CD14-positive monocyte (primary cell): Measurements from ENCODE around the gene IKZF1. TPM values are rescaled to one million over a fixed set of nuclear protein-coding genes. Genes with fewer than 3 reads are reported as not detected.

ENCODE experiments used
- DNase-seq, 3 donors: peaks; one replicate each; pipeline ENCODE4 v3.0.0-alpha.2; 2011 to 2022
- H2AFZ ChIP-seq: 2 replicates; pipeline ENCODE4 v1.6.0; 2012; ENCODE audit warnings: mild to moderate bottlenecking, low read depth, low read length, inconsistent platforms; ENCODE audit not compliant: insufficient read depth, poor library complexity, severe bottlenecking
- H3K27ac ChIP-seq, 2 donors: 1 replicate in 1 of 2; 2 replicates in 1 of 2; pipeline ENCODE4 v1.5.1; 2012 to 2013; ENCODE audit warnings: low read length in 2 of 2, control low read depth in 1 of 2, inconsistent platforms in 1 of 2, low read depth in 1 of 2, mild to moderate bottlenecking in 1 of 2
- H3K27me3 ChIP-seq, 2 donors: one replicate each; pipeline versions ENCODE4 v1.6.0 to v1.6.1; 2011 to 2013; ENCODE audit warnings: low read length in 2 of 2; ENCODE audit not compliant: control insufficient read depth in 2 of 2, insufficient read depth in 2 of 2
- H3K36me3 ChIP-seq, 2 donors: replicated peaks in 1 of 2; 1 replicate in 1 of 2; 2 replicates in 1 of 2; pipeline versions ENCODE4 v1.5.1 to v1.6.1; 2012 to 2013; ENCODE audit warnings: low read length in 2 of 2, control low read depth in 1 of 2, inconsistent platforms in 1 of 2, mild to moderate bottlenecking in 1 of 2; ENCODE audit not compliant: insufficient read depth in 2 of 2, control insufficient read depth in 1 of 2
- H3K4me1 ChIP-seq, 2 donors: 1 replicate in 1 of 2; 2 replicates in 1 of 2; pipeline versions ENCODE4 v1.5.1 to v1.6.1; 2012 to 2013; ENCODE audit warnings: low read length in 2 of 2, control low read depth in 1 of 2, inconsistent platforms in 1 of 2, mild to moderate bottlenecking in 1 of 2, moderate library complexity in 1 of 2; ENCODE audit not compliant: insufficient read depth in 2 of 2, control insufficient read depth in 1 of 2
- H3K4me2 ChIP-seq: replicated peaks from 2 replicates; pipeline ENCODE3; 2012; ENCODE audit warnings: low read length, moderate library complexity, mild to moderate bottlenecking; ENCODE audit not compliant: poor library complexity, severe bottlenecking; ENCODE audit errors: extremely low read depth
- H3K4me3 ChIP-seq, 3 experiments: fragments of 200-600 bp in 1 of 3; sonication (generic) in 1 of 3; replicated peaks in 1 of 3; 1 replicate in 2 of 3; 2 replicates in 1 of 3; pipeline ENCODE4 v1.5.1; 2011 to 2013; ENCODE audit warnings: low read length in 3 of 3, mild to moderate bottlenecking in 3 of 3, control low read depth in 2 of 3, low read depth in 2 of 3, inconsistent platforms in 1 of 3, moderate library complexity in 1 of 3
- H3K79me2 ChIP-seq: 2 replicates; pipeline ENCODE4 v1.6.0; 2012; ENCODE audit warnings: mild to moderate bottlenecking, control low read depth, inconsistent platforms, low read length, moderate library complexity; ENCODE audit not compliant: insufficient read depth
- H3K9ac ChIP-seq: 2 replicates; pipeline ENCODE4 v1.6.0; 2017; ENCODE audit warnings: low read length, mild to moderate bottlenecking; ENCODE audit not compliant: insufficient read depth, poor library complexity, severe bottlenecking
- H3K9me3 ChIP-seq, 2 donors: replicated peaks in 1 of 2; 1 replicate in 1 of 2; 2 replicates in 1 of 2; pipeline versions ENCODE4 v1.5.1 to v1.6.1; 2012 to 2013; ENCODE audit warnings: low read length in 2 of 2, control low read depth in 1 of 2; ENCODE audit not compliant: control insufficient read depth in 1 of 2, insufficient read depth in 1 of 2
- H4K20me1 ChIP-seq: 2 replicates; pipeline ENCODE4 v1.6.0; 2012; ENCODE audit warnings: mild to moderate bottlenecking, low read length, control low read depth, moderate library complexity; ENCODE audit not compliant: insufficient read depth
- H3K27ac Mint-ChIP-seq, 7 donors: one replicate each; pipeline ENCODE4 v1.8.0; 2020; ENCODE audit warnings: mild to moderate bottlenecking in 7 of 7, mixed read lengths in 7 of 7, moderate library complexity in 6 of 7, inconsistent platforms in 2 of 7
- H3K27me3 Mint-ChIP-seq, 3 donors: one replicate each; pipeline ENCODE4 v1.8.0; 2021 to 2022; ENCODE audit warnings: low read depth in 3 of 3, mild to moderate bottlenecking in 3 of 3, mixed read lengths in 3 of 3, moderate library complexity in 3 of 3, inconsistent platforms in 1 of 3
- H3K36me3 Mint-ChIP-seq, 2 donors: one replicate each; pipeline ENCODE4 v1.8.0; 2020; ENCODE audit warnings: mixed read lengths in 2 of 2, inconsistent platforms in 1 of 2, mild to moderate bottlenecking in 1 of 2
- H3K4me1 Mint-ChIP-seq: one replicate; pipeline ENCODE4 v1.8.0; 2020; ENCODE audit warnings: mild to moderate bottlenecking, mixed read lengths
- H3K4me3 Mint-ChIP-seq, 2 donors: one replicate each; pipeline ENCODE4 v1.8.0; 2020; ENCODE audit warnings: mild to moderate bottlenecking in 2 of 2, mixed read lengths in 2 of 2, moderate library complexity in 1 of 2
- H3K9me3 Mint-ChIP-seq, 7 donors: one replicate each; pipeline ENCODE4 v1.8.0; 2020 to 2022; ENCODE audit warnings: mixed read lengths in 7 of 7, mild to moderate bottlenecking in 6 of 7, moderate library complexity in 6 of 7, inconsistent platforms in 2 of 7
- CTCF ChIP-seq: fragments of 200-600 bp; IDR thresholded peaks from one replicate; pipeline ENCODE4 v1.8.0; 2022; ENCODE audit warnings: antibody characterized with exemption, mild to moderate bottlenecking
- WGBS: methylation state at CpG from one replicate; pipeline ENCODE4 v1.1.5; 2013; ENCODE audit warnings: missing lambda C conversion rate; ENCODE audit not compliant: insufficient coverage; 5-methylcytosine and 5-hydroxymethylcytosine counted together
- intact Hi-C, 2 donors: fragments of 100-400 bp; cut with micrococcal nuclease; formaldehyde crosslinking; loops; one replicate each; pipeline versions ENCODE4 v1.15.0 to v1.15.1; 2023
- polyA plus RNA-seq, 3 donors: library from polyadenylated mRNA; depleted of rRNA in 1 of 3; unstranded in 2 of 3; stranded (reverse) in 1 of 3; fragments of 300-500 nt in 2 of 3; fragments of >200 nt in 1 of 3; fragmentation: Illumina TruSeq in 2 of 3; gene quantifications; 1 replicate in 2 of 3; 2 replicates in 1 of 3; pipeline ENCODE4 v1.2.3, GENCODE V29; 2012 to 2021

Gene IKZF1
- polyA plus RNA-seq, 3 donors = 38.4 to 130 (median 80.2) TPM

DNA sequence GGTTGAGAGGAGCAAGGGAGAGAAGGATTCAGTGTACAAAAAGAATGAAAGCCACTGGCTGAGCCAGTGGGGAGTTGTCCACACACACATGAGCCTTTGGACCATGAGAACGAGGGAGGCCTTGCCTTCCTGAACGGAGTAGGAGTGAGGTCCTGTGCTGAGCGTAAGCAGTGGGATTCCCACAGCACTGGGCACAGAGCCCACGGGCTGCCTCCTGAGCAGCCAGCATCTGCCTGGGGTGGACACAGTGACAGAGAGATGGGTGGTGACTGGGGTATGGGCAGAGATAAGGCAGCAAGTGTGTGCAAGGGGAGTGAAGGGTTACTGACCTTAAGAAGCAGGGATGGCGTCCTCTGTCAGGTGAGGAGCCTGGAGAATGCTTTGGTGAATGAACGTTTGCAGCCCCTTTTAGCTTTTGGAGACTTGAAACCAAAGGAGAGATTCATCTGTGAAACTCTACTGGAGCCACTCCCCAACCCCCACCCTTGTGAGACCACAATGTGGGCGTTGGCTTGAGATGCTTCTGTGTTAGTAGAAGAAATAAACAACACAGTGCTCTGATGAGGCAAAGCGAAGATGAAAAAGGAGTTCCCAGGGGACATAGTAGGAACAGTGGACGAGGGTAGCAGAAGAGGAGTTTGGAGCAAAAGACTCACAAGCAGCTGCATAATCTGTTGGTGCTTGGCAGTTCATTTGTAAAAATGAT is 89.2 kb downstream of the IKZF1 start:
- Histone ChIP-seq H4K20me1 (peaks cover 91% of the 10 kb centered on the region), H3K4me2 (no peak overlapping the region), H2AFZ (no peak overlapping the region), H3K27me3 (no peaks in the 10 kb centered on the region), H3K27ac (peak overlapping the region; percentile 49 to 71), H3K4me3 (no peak overlapping the region), H3K9me3 (no peaks in the 10 kb centered on the region), H3K79me2 (peaks cover 99% of the 10 kb centered on the region), H3K9ac (peak overlapping the region; percentile 23), H3K4me1 (peaks cover 27 to 36% of the 10 kb centered on the region in 2 donors), H3K36me3 (peaks cover 83 to 91% of the 10 kb centered on the region in 2 donors)
- 83% methylated on average over 7 of the region's 9 CpGs for WGBS
- H3K27me3 Mint-ChIP-seq = peaks cover 0 to 4% (median 0%) of the 10 kb centered on the region in 3 donors
- peak overlapping the region; percentile 75 to 95 (median 89) for H3K27ac Mint-ChIP-seq
- TF ChIP-seq CTCF = no peak
- peak overlapping the region in 1 of 2 donors; percentile 38 for H3K4me3 Mint-ChIP-seq
- DNase-seq = no peak
- peaks cover 48% of the 10 kb centered on the region for H3K4me1 Mint-ChIP-seq
- H3K9me3 Mint-ChIP-seq = peaks cover 0 to 3% (median 0%) of the 10 kb centered on the region in 7 donors
- H3K36me3 Mint-ChIP-seq = peaks cover 82 to 95% of the 10 kb centered on the region in 2 donors
- intact Hi-C loops = no loop called here

DNA sequence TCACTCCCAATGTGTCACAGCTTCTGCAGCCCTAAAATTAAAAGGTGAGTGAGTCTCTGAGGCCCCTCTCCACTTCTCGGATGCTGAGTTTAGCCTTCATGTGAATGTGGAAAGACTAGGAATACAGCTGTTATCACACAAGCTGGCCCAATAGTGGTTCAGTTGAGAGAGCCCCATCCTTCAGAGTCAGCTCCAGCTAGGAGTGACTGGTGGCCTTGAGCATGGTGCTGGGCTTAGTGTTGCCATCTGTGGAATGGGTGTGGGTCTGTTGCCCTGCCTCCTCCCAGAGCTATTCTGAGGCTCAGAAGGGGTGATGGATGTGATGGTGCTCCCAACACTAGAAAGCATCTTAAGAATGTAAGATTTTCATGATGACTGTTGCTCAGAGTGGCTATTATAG is 89.8 kb downstream of the IKZF1 start:
- 100% methylated on average over 1 of the region's 1 CpG for WGBS

More for the DNA sequence above, 89.8 kb downstream of the IKZF1 start:
- no peak overlapping the region for H3K4me3 Mint-ChIP-seq
- peaks cover 0 to 4% (median 0%) of the 10 kb centered on the region in 3 donors for H3K27me3 Mint-ChIP-seq
- H3K4me2 ChIP-seq = no peak overlapping the region
- no peak for DNase-seq
- no peak overlapping the region for H3K4me3 ChIP-seq
- intact Hi-C loops = no loop called here
- no peak overlapping the region for H2AFZ ChIP-seq
- peak overlapping the region in 5 of 7 donors; percentile 64 to 95 (median 79) for H3K27ac Mint-ChIP-seq
- peaks cover 48% of the 10 kb centered on the region for H3K4me1 Mint-ChIP-seq
- TF ChIP-seq CTCF = no peak
- H3K27ac ChIP-seq = peak overlapping the region in 1 of 2 donors; percentile 71
- peaks cover 90% of the 10 kb centered on the region for H4K20me1 ChIP-seq
- peak overlapping the region; percentile 16 for H3K9ac ChIP-seq
- H3K9me3 ChIP-seq = no peaks in the 10 kb centered on the region
- peaks cover 27 to 36% of the 10 kb centered on the region in 2 donors for H3K4me1 ChIP-seq
- H3K79me2 ChIP-seq = peaks cover 95% of the 10 kb centered on the region
- H3K36me3 ChIP-seq = peaks cover 79 to 90% of the 10 kb centered on the region in 2 donors
- H3K9me3 Mint-ChIP-seq = peaks cover 0 to 3% (median 0%) of the 10 kb centered on the region in 7 donors
- peaks cover 76 to 92% of the 10 kb centered on the region in 2 donors for H3K36me3 Mint-ChIP-seq
- H3K27me3 ChIP-seq = no peaks in the 10 kb centered on the region
